ENCODE data around the gene AGTR1. TPM values are rescaled to one million over a fixed set of nuclear protein-coding genes. Genes with fewer than 3 reads are reported as not detected.

Gene AGTR1
- total and polyA plus RNA-seq, 2 of the 13 experiments (the other 11 are each of a cell fraction or from before 2014, with no cell fraction given): 0.64 to 1.5 TPM

DNA sequence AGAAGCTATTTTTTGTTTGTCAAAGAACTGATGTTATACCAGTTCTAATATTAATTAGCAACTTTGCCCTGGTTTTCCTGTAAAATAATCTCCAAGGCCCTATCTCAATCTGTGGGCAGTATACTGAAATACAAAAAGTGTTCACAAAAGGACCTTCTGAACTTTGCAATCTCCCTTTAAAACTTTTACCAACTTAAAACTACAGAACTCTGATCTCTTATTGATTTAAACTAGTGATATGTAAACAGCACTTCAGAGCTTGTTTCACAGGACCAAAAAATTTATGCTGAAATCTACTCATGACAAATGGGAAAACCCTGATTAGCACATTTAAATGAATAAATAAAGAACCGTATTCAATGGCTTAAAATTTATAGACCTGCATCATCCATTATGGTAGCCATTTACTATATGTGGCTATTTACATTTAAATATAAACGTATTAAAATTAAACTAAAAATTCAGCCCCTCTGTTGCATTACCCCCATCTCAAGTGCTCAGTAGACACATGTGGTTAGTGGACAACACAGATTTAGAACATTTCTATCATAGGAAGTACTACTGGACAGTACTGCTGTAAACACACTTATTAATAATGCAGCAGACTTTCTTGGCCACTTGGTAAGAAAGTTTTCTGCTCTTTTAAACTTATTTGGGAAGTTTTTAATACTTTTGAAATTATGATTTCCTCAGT lies 12.0 kb downstream of the AGTR1 start (continued):
- TF ChIP-seq NR2F1 (CRISPR knock-in tag; IDR thresholded peaks at IDR 0.05) (peak in 1 of 2 experiments; percentile 50; a peak in 1 of 4 replicates), ZNF557 (CRISPR knock-in tag; IDR thresholded peaks at IDR 0.05) (no peak), EED (CRISPR knock-in tag; IDR thresholded peaks at IDR 0.05) (no peak), FOXK1 (CRISPR knock-in tag; IDR thresholded peaks at IDR 0.05; ENCODE audit: borderline replicate concordance, low read depth) (no peak), SMARCE1 (IDR thresholded peaks at IDR 0.05; ENCODE audit: borderline replicate concordance) (no peak), ZMYM4 (CRISPR knock-in tag; IDR thresholded peaks at IDR 0.05) (peak; percentile 54; the same call in 1 of the 2 replicates), SP140L (CRISPR knock-in tag; IDR thresholded peaks at IDR 0.05; ENCODE audit: borderline replicate concordance) (no peak), HOXA3 (CRISPR knock-in tag; IDR thresholded peaks at IDR 0.05) (no peak), ZNF589 (CRISPR knock-in tag; conservative IDR thresholded peaks at IDR 0.05) (no peak), ZZZ3 (CRISPR knock-in tag; IDR thresholded peaks at IDR 0.05; ENCODE audit: borderline replicate concordance) (no peak), SIN3A (IDR thresholded peaks at IDR 0.05; ENCODE audit: borderline replicate concordance, low read depth, low read length) (no peak), NCOA2 (CRISPR knock-in tag; IDR thresholded peaks at IDR 0.05) (peak; percentile 56; the same call in 1 of the 2 replicates)
- TF ChIP-seq, protein P1, sequence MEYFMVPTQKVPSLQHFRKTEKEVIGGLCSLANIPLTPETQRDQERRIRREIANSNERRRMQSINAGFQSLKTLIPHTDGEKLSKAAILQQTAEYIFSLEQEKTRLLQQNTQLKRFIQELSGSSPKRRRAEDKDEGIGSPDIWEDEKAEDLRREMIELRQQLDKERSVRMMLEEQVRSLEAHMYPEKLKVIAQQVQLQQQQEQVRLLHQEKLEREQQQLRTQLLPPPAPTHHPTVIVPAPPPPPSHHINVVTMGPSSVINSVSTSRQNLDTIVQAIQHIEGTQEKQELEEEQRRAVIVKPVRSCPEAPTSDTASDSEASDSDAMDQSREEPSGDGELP (IDR thresholded peaks at IDR 0.05; ENCODE audit: borderline replicate concordance, low read depth): no peak
- TF ChIP-seq, protein P2, sequence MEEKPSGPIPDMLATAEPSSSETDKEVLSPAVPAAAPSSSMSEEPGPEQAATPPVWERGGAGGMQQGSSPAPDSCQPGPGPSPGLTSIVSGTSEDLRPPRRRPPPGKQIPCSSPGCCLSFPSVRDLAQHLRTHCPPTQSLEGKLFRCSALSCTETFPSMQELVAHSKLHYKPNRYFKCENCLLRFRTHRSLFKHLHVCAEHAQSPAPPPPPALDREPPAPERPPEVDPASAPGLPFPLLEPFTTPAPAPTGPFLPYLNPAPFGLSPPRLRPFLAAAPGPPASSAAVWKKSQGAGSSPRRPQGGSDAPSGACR (CRISPR knock-in tag; IDR thresholded peaks at IDR 0.05): no peak
- TF ChIP-seq, protein P3, sequence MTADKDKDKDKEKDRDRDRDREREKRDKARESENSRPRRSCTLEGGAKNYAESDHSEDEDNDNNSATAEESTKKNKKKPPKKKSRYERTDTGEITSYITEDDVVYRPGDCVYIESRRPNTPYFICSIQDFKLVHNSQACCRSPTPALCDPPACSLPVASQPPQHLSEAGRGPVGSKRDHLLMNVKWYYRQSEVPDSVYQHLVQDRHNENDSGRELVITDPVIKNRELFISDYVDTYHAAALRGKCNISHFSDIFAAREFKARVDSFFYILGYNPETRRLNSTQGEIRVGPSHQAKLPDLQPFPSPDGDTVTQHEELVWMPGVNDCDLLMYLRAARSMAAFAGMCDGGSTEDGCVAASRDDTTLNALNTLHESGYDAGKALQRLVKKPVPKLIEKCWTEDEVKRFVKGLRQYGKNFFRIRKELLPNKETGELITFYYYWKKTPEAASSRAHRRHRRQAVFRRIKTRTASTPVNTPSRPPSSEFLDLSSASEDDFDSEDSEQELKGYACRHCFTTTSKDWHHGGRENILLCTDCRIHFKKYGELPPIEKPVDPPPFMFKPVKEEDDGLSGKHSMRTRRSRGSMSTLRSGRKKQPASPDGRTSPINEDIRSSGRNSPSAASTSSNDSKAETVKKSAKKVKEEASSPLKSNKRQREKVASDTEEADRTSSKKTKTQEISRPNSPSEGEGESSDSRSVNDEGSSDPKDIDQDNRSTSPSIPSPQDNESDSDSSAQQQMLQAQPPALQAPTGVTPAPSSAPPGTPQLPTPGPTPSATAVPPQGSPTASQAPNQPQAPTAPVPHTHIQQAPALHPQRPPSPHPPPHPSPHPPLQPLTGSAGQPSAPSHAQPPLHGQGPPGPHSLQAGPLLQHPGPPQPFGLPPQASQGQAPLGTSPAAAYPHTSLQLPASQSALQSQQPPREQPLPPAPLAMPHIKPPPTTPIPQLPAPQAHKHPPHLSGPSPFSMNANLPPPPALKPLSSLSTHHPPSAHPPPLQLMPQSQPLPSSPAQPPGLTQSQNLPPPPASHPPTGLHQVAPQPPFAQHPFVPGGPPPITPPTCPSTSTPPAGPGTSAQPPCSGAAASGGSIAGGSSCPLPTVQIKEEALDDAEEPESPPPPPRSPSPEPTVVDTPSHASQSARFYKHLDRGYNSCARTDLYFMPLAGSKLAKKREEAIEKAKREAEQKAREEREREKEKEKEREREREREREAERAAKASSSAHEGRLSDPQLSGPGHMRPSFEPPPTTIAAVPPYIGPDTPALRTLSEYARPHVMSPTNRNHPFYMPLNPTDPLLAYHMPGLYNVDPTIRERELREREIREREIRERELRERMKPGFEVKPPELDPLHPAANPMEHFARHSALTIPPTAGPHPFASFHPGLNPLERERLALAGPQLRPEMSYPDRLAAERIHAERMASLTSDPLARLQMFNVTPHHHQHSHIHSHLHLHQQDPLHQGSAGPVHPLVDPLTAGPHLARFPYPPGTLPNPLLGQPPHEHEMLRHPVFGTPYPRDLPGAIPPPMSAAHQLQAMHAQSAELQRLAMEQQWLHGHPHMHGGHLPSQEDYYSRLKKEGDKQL (CRISPR knock-in tag; IDR thresholded peaks at IDR 0.05; ENCODE audit: low read depth): 0 out of 2 replicates have a peak, but pooled peaks have one; percentile 14
- TF ChIP-seq, protein P4, sequence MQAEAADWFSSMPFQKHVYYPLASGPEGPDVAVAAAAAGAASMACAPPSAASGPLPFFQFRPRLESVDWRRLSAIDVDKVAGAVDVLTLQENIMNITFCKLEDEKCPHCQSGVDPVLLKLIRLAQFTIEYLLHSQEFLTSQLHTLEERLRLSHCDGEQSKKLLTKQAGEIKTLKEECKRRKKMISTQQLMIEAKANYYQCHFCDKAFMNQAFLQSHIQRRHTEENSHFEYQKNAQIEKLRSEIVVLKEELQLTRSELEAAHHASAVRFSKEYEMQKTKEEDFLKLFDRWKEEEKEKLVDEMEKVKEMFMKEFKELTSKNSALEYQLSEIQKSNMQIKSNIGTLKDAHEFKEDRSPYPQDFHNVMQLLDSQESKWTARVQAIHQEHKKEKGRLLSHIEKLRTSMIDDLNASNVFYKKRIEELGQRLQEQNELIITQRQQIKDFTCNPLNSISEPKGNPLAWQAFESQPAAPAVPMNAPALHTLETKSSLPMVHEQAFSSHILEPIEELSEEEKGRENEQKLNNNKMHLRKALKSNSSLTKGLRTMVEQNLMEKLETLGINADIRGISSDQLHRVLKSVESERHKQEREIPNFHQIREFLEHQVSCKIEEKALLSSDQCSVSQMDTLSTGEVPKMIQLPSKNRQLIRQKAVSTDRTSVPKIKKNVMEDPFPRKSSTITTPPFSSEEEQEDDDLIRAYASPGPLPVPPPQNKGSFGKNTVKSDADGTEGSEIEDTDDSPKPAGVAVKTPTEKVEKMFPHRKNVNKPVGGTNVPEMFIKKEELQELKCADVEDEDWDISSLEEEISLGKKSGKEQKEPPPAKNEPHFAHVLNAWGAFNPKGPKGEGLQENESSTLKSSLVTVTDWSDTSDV (CRISPR knock-in tag; IDR thresholded peaks at IDR 0.05): no peak
- TF ChIP-seq, protein P5, sequence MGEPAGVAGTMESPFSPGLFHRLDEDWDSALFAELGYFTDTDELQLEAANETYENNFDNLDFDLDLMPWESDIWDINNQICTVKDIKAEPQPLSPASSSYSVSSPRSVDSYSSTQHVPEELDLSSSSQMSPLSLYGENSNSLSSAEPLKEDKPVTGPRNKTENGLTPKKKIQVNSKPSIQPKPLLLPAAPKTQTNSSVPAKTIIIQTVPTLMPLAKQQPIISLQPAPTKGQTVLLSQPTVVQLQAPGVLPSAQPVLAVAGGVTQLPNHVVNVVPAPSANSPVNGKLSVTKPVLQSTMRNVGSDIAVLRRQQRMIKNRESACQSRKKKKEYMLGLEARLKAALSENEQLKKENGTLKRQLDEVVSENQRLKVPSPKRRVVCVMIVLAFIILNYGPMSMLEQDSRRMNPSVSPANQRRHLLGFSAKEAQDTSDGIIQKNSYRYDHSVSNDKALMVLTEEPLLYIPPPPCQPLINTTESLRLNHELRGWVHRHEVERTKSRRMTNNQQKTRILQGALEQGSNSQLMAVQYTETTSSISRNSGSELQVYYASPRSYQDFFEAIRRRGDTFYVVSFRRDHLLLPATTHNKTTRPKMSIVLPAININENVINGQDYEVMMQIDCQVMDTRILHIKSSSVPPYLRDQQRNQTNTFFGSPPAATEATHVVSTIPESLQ (CRISPR knock-in tag; conservative IDR thresholded peaks at IDR 0.05): no peak
